ENCODE measurements around the gene RFX8. TPM values are rescaled to one million over a fixed set of nuclear protein-coding genes. Genes with fewer than 3 reads are reported as not detected.

RFX8 gene
- total and polyA plus RNA-seq, 2 of the 4 experiments (the other 2 are of a cell fraction), result 2.9 to 5.3 TPM

GRCh38 chr2:101361121-101361520 lies 113.8 kb downstream of the RFX8 start:
- Histone ChIP-seq H3K18ac (ENCODE audit: low read depth, low read length) (no peak overlapping the region), H3K4me1 (ENCODE audit: control insufficient read depth, insufficient read depth, low read length) (no peaks in the 10 kb centered on the region), H3K9me1 (ENCODE audit: insufficient read depth, low read length) (0 out of 2 replicates have a peak, but pooled peaks cover 4% of the 10 kb centered on the region), H2BK5ac (ENCODE audit: low read depth, low read length, poor library complexity, severe bottlenecking) (no peak overlapping the region), H2BK20ac (ENCODE audit: low read depth, low read length) (no peak overlapping the region), H2BK15ac (ENCODE audit: low read depth, low read length) (no peak overlapping the region), H2AFZ (replicated peaks; ENCODE audit: low read length, poor library complexity) (no peak overlapping the region), H4K8ac (ENCODE audit: low read depth in 2 of 2, low read length in 2 of 2) (no peak overlapping the region), H2AK5ac (ENCODE audit: low read depth, low read length) (no peak overlapping the region), H2AK9ac (replicated peaks; ENCODE audit: low read depth, low read length, poor library complexity) (no peak overlapping the region), H4K20me1 (ENCODE audit: insufficient read depth, low read length) (no peaks in the 10 kb centered on the region), H3K27ac (ENCODE audit: insufficient read depth, low read length) (no peak overlapping the region), H4K5ac (ENCODE audit: low read depth, low read length) (no peak overlapping the region), H3K79me1 (ENCODE audit: low read depth in 1 of 2, low read length in 2 of 2) (no peaks in the 10 kb centered on the region), H2BK120ac (ENCODE audit: low read depth, low read length) (no peak overlapping the region), H3K4ac (ENCODE audit: low read depth, low read length) (no peak overlapping the region), H3K56ac (ENCODE audit: extremely low read depth, insufficient read depth, low read length) (no peak overlapping the region), H3K36me3 (ENCODE audit: control insufficient read depth, insufficient read depth, low read length) (no peaks in the 10 kb centered on the region), H3K4me3 (ENCODE audit: insufficient read depth, low read depth, low read length) (no peak overlapping the region), H3K27me3 (ENCODE audit: control insufficient read depth, insufficient read depth, low read length) (peaks cover 32% of the 10 kb centered on the region), H3K23ac (ENCODE audit: low read depth, low read length) (no peak overlapping the region), H3K14ac (replicated peaks; ENCODE audit: low read depth, low read length) (no peak overlapping the region), H3K9me3 (ENCODE audit: control insufficient read depth, insufficient read depth, low read length) (no peaks in the 10 kb centered on the region), H3K9ac (ENCODE audit: low read depth, low read length) (no peak overlapping the region), H4K91ac (ENCODE audit: insufficient read depth, low read depth, low read length) (no peak overlapping the region), H3K4me2 (ENCODE audit: low read depth, low read length) (no peak overlapping the region)
- ATAC-seq (ENCODE audit: low read depth) (no peak), DNase-seq (no peak)
- 80% methylated on average over 1 of the region's 4 CpGs; no CpG with 5 or more reads in 1 of the 2 experiments for WGBS, 2 experiments (ENCODE audit: extremely low coverage in 2 of 2, insufficient read length in 1 of 2)
- no peak for TF ChIP-seq RCOR1 (IDR thresholded peaks at IDR 0.05; ENCODE audit: insufficient replicate concordance, low read length)
- no peak for TF ChIP-seq MAFK (IDR thresholded peaks at IDR 0.05; ENCODE audit: low read depth, low read length)
- no peak for TF ChIP-seq USF2 (IDR thresholded peaks at IDR 0.05; ENCODE audit: low read depth, low read length)
- dilution Hi-C loops (cut with HindIII; ENCODE audit: low sequenced_read_pairs, unreplicated experiment) (no loop called here), intact Hi-C loops (cut with micrococcal nuclease) (no loop called here), in situ Hi-C loops (cut with MboI; ENCODE audit: low sequenced_read_pairs) (no loop called here)
- ChIA-PET POLR2A (ENCODE audit: unreplicated experiment) (no interaction called here), CTCF (no interaction called here)
- no TSS peak for BruUV-seq (replicated peaks)

Data from IMR-90 (cell line).